GM12892 (cell line): ENCODE measurements around the gene NDRG2.
"Not testable (repeated sequence)": the region's sequence is repeated elsewhere in the genome, so short reads cannot be mapped to it uniquely, and the experiment has no call there.

Source experiments
- DNase-seq: peaks from one replicate; pipeline ENCODE4 v3.0.0; 2011; ENCODE audit not compliant: insufficient read length
- FAIRE-seq: peaks from 2 replicates; lab custom pipeline; 2011; peaks lifted over from hg19 to GRCh38; lab: Jason Lieb, UNC
- POLR2A ChIP-seq: IDR thresholded peaks from 2 replicates; pipeline ENCODE4 v1.6.1; 2011; ENCODE audit warnings: low read depth, low read length, control low read depth
- POLR2AphosphoS5 ChIP-seq: IDR thresholded peaks from 2 replicates; pipeline ENCODE4 v1.6.1; 2011; ENCODE audit warnings: low read depth, low read length, control low read depth
- TAF1 ChIP-seq: IDR thresholded peaks from 2 replicates; pipeline ENCODE4 v1.6.1; 2011; ENCODE audit warnings: low read depth, mild to moderate bottlenecking, control low read depth, low read length, borderline replicate concordance

The NDRG2 gene

GRCh38 chr14:21053184-21054122 is 28.6 kb upstream of the NDRG2 start:
- FAIRE-seq (no peak), DNase-seq (no peak)
- no peak for TF ChIP-seq POLR2AphosphoS5

GRCh38 chr14:21050597-21050996 is 25.7 kb upstream of the NDRG2 start:
- TF ChIP-seq POLR2A (no peak), TAF1 (no peak), POLR2AphosphoS5 (no peak)
- DNase-seq (no peak), FAIRE-seq (no peak)

GRCh38 chr14:21049271-21049673 is 24.4 kb upstream of the NDRG2 start:
- FAIRE-seq = no peak
- TF ChIP-seq POLR2AphosphoS5 (no peak), POLR2A (no peak), TAF1 (no peak)
- no peak for DNase-seq

GRCh38 chr14:21048638-21049037 is 23.8 kb upstream of the NDRG2 start:
- TF ChIP-seq TAF1 = no peak
- TF ChIP-seq POLR2A = no peak
- TF ChIP-seq POLR2AphosphoS5 = no peak
- FAIRE-seq (no peak), DNase-seq (no peak)

- TF ChIP-seq POLR2A (no peak), TAF1 (no peak), POLR2AphosphoS5 (no peak)
- DNase-seq (no peak), FAIRE-seq (no peak)
These were observed 22.5 kb upstream of the NDRG2 start for GRCh38 chr14:21047378-21047781.

GRCh38 chr14:21043974-21044618 is 19.2 kb upstream of the NDRG2 start:
- DNase-seq (no peak), FAIRE-seq (no peak)
- TF ChIP-seq POLR2A = no peak
- TF ChIP-seq POLR2AphosphoS5 = no peak
- no peak for TF ChIP-seq TAF1

DNA sequence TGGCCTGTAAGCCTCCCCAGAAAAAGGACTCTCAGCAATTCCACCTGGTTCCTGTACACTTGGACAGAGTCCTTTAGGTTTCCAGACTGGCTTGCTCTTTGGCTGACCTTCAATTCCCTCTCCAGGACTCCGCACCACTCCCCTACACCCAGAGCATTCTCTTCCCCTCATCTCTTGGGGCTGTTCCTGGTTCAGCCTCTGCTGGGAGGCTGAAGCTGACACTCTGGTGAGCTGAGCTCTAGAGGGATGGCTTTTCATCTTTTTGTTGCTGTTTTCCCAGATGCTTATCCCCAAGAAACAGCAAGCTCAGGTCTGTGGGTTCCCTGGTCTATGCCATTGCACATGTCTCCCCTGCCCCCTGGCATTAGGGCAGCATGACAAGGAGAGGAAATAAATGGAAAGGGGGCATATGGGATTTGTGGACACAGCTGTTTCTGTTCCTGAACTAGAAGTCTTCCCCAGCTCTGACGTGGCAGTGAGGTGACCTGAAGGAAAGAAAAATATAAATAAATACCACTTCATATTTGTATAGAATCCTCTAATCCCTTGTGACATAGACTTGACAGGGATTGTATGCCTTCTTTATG is 18.6 kb upstream of the NDRG2 start:
- FAIRE-seq (no peak), DNase-seq (no peak)
- no peak for TF ChIP-seq POLR2A
- no peak for TF ChIP-seq POLR2AphosphoS5
- TF ChIP-seq TAF1 = no peak

DNA sequence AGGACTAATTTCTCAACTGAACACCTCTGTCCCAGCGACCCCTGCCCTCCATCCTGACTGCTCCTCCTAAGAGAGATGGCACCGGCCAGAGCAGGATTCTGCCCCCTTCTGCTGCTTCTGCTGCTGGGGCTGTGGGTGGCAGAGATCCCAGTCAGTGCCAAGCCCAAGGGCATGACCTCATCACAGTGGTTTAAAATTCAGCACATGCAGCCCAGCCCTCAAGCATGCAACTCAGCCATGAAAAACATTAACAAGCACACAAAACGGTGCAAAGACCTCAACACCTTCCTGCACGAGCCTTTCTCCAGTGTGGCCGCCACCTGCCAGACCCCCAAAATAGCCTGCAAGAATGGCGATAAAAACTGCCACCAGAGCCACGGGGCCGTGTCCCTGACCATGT is 18.1 kb upstream of the NDRG2 start:
- TF ChIP-seq TAF1 (no peak), POLR2AphosphoS5 (no peak), POLR2A (no peak)
- FAIRE-seq (no peak), DNase-seq (no peak)

DNA sequence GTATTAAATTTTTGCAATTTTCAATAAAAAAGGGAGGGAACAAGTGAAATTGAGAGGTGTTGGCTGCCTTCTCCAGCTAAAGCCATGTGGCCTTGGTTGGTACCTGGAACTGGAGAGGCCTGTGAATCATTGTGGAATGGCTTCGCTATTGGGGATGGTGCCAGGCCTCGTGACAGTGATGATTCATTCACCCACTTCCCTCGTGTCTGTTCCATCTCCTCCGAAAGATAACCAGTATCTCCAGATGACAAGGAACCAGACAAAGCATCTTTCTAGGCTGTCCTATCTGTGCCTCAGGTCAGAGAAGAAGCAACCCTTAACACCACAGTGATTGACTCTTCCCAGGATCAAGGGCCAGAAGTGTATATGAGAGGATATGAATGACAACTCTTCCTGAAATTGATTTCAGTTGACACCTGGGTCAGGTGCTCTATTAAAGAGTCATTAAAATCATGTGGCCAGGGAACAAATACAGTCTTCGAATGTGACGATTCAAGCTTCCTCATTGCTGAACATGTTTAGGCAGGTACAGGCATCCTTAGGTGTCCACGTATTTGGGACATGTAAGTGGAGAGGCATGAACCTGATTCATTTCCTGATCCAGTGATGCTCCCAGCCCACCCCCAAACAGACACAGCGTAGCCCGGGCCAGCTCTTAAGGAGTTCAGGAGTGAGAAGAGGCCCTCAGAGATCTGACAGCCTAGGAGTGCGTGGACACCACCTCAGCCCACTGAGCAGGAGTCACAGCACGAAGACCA is 17.0 kb upstream of the NDRG2 start, which contains the start of gene RNASE7:
RNASE7 (plus strand) TSS at position 687 of the 758 bp plus-strand sequence. CDS start 631 bp downstream, outside the sequence.
- DNase-seq = no peak
- TF ChIP-seq POLR2A (no peak), POLR2AphosphoS5 (no peak), TAF1 (no peak)
- no peak for FAIRE-seq

- DNase-seq, FAIRE-seq: not testable (repeated sequence)
These were observed 16.1 kb upstream of the NDRG2 start for GRCh38 chr14:21040941-21041340.

- TF ChIP-seq POLR2AphosphoS5 (no peak), POLR2A (no peak), TAF1 (no peak)
- DNase-seq (no peak), FAIRE-seq (no peak)
These were observed 15.6 kb upstream of the NDRG2 start for GRCh38 chr14:21040370-21040925.
